SK-N-SH treated with all-trans-retinoic acid at 6 μM for 48 hours (cell line): ENCODE results near the gene GIMAP1.

Source experiments
- ATAC-seq: fragments of 200-7000 bp; cut with Tn5 transposase; 3 replicates; pipeline ENCODE4 v1.9.1; 2020; ENCODE audit warnings: mild to moderate bottlenecking, moderate library complexity
- ARNTL ChIP-seq: fragments of 450-650 bp; formaldehyde crosslinking; IDR thresholded peaks from 2 replicates; pipeline ENCODE4 v1.5.0; 2020; ENCODE audit warnings: low read depth, mild to moderate bottlenecking, moderate library complexity, borderline replicate concordance
- BACH2 ChIP-seq: fragments of 250-450 bp; sonication (Bioruptor Pico); IDR thresholded peaks from 2 replicates; pipeline ENCODE4 v1.9.0; 2021; ENCODE audit warnings: mild to moderate bottlenecking, borderline replicate concordance
- CSDC2 ChIP-seq: fragments of 250-450 bp; sonication (Bioruptor Pico); IDR thresholded peaks from 2 replicates; pipeline ENCODE4 v1.5.0; 2020; ENCODE audit warnings: mild to moderate bottlenecking, moderate library complexity
- ESRRG ChIP-seq: fragments of 250-450 bp; sonication (Bioruptor Pico); IDR thresholded peaks from 2 replicates; pipeline ENCODE4 v1.6.1; 2021; ENCODE audit warnings: mild to moderate bottlenecking
- GLIS3 ChIP-seq: fragments of 250-450 bp; sonication (Bioruptor Pico); IDR thresholded peaks from 2 replicates; pipeline ENCODE4 v1.5.0; 2020; ENCODE audit warnings: mild to moderate bottlenecking, moderate library complexity
- ISL1 ChIP-seq: fragments of 250-450 bp; sonication (Bioruptor Pico); IDR thresholded peaks from 2 replicates; pipeline ENCODE4 v2.1.2; 2022; ENCODE audit warnings: mild to moderate bottlenecking, moderate library complexity
- OSR1 ChIP-seq: fragments of 250-450 bp; sonication (Bioruptor Pico); IDR thresholded peaks from 2 replicates; pipeline ENCODE4 v1.8.0; 2022; ENCODE audit warnings: moderate library complexity, mild to moderate bottlenecking, inconsistent platforms
- POU6F1 ChIP-seq: fragments of 250-450 bp; sonication (Bioruptor Pico); IDR thresholded peaks from 2 replicates; pipeline ENCODE4 v1.8.0; 2021; ENCODE audit warnings: low read depth, mild to moderate bottlenecking, moderate library complexity, borderline replicate concordance
- PPARA ChIP-seq: fragments of 250-450 bp; sonication (Bioruptor Pico); IDR thresholded peaks from 2 replicates; pipeline ENCODE4 v1.5.0; 2020; ENCODE audit warnings: mild to moderate bottlenecking, borderline replicate concordance
- SNAI2 ChIP-seq: fragments of 250-450 bp; sonication (Bioruptor Pico); IDR thresholded peaks from 2 replicates; pipeline ENCODE4 v1.5.0; 2020; ENCODE audit warnings: mild to moderate bottlenecking, moderate library complexity
- TCF4 ChIP-seq: fragments of 250-450 bp; sonication (Bioruptor Pico); IDR thresholded peaks from 2 replicates; pipeline ENCODE4 v1.8.0; 2021; ENCODE audit warnings: mild to moderate bottlenecking, moderate library complexity, borderline replicate concordance
- TOX ChIP-seq: fragments of 250-450 bp; sonication (Bioruptor Pico); IDR thresholded peaks from 2 replicates; pipeline ENCODE4 v1.8.0; 2021; ENCODE audit warnings: mild to moderate bottlenecking, moderate library complexity, borderline replicate concordance
- TSHZ2 ChIP-seq: fragments of 250-450 bp; sonication (Bioruptor Pico); IDR thresholded peaks from 2 replicates; pipeline ENCODE4 v1.5.0; 2020; ENCODE audit warnings: mild to moderate bottlenecking, moderate library complexity
- ZFP3 ChIP-seq: fragments of 250-450 bp; sonication (Bioruptor Pico); IDR thresholded peaks from 2 replicates; pipeline ENCODE4 v1.5.0; 2020; ENCODE audit warnings: mild to moderate bottlenecking, moderate library complexity
- ZFP30 ChIP-seq: fragments of 450-650 bp; formaldehyde crosslinking; IDR thresholded peaks from 2 replicates; pipeline ENCODE4 v1.5.0; 2022; ENCODE audit warnings: mild to moderate bottlenecking, moderate library complexity
- ZNF70 ChIP-seq: fragments of 450-650 bp; formaldehyde crosslinking; IDR thresholded peaks from 2 replicates; pipeline ENCODE4 v1.5.0; 2020; ENCODE audit warnings: mild to moderate bottlenecking, moderate library complexity
- TF ChIP-seq, protein P1 (sequence below): fragments of 250-450 bp; sonication (Bioruptor Pico); IDR thresholded peaks from 2 replicates; pipeline ENCODE4 v1.5.1; 2021; ENCODE audit warnings: mild to moderate bottlenecking, moderate library complexity

GIMAP1 gene

GRCh38 chr7:150717814-150718420 lies 1.5 kb downstream of the GIMAP1 start:
- no peak for ATAC-seq
- no peak for TF ChIP-seq TSHZ2
- TF ChIP-seq ZNF70 (CRISPR knock-in tag): no peak
- no peak for TF ChIP-seq SNAI2
- TF ChIP-seq POU6F1 (CRISPR knock-in tag): no peak
- TF ChIP-seq TOX (CRISPR knock-in tag): no peak
- no peak for TF ChIP-seq OSR1 (CRISPR knock-in tag)

- TF ChIP-seq CSDC2 (CRISPR knock-in tag): no peak
- TF ChIP-seq, protein P1, sequence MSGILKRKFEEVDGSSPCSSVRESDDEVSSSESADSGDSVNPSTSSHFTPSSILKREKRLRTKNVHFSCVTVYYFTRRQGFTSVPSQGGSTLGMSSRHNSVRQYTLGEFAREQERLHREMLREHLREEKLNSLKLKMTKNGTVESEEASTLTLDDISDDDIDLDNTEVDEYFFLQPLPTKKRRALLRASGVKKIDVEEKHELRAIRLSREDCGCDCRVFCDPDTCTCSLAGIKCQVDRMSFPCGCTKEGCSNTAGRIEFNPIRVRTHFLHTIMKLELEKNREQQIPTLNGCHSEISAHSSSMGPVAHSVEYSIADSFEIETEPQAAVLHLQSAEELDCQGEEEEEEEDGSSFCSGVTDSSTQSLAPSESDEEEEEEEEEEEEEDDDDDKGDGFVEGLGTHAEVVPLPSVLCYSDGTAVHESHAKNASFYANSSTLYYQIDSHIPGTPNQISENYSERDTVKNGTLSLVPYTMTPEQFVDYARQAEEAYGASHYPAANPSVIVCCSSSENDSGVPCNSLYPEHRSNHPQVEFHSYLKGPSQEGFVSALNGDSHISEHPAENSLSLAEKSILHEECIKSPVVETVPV (CRISPR knock-in tag): no peak
- TF ChIP-seq TSHZ2: no peak
- TF ChIP-seq ZFP3 (CRISPR knock-in tag): no peak
- no peak for TF ChIP-seq TCF4 (CRISPR knock-in tag)
- TF ChIP-seq TOX (CRISPR knock-in tag): no peak
- no peak for TF ChIP-seq POU6F1 (CRISPR knock-in tag)
- no peak for TF ChIP-seq SNAI2
- no peak for TF ChIP-seq OSR1 (CRISPR knock-in tag)
- no peak for TF ChIP-seq ARNTL
- TF ChIP-seq PPARA (CRISPR knock-in tag): no peak
- no peak for TF ChIP-seq ISL1 (CRISPR knock-in tag)
- TF ChIP-seq BACH2 (CRISPR knock-in tag): no peak
- no peak for ATAC-seq
These were observed 3.0 kb downstream of the GIMAP1 start for GRCh38 chr7:150719436-150719835.

DNA sequence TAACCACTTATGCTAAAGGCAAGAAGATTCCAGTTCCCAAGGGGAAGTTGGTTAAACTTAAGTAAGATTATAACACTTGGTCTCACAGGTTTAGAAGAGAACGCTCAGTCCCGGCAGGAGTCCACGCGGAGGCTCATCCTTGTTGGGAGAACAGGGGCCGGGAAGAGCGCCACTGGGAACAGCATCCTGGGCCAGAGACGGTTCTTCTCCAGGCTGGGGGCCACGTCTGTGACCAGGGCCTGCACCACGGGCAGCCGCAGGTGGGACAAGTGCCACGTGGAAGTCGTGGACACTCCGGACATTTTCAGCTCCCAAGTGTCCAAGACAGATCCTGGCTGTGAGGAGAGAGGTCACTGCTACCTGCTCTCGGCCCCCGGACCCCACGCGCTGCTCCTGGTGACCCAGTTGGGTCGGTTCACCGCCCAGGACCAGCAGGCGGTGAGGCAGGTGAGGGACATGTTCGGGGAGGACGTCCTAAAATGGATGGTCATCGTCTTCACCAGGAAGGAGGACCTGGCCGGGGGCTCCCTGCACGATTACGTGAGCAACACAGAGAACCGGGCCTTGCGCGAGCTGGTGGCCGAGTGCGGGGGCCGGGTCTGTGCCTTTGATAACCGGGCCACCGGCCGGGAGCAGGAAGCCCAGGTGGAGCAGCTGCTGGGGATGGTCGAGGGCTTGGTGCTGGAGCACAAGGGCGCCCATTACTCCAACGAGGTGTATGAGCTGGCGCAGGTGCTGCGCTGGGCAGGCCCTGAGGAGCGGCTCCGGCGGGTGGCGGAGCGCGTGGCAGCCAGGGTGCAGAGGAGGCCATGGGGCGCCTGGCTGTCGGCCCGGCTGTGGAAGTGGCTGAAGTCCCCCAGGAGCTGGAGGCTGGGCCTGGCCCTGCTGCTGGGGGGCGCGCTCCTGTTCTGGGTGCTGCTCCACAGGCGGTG lies 3.8 kb downstream of the GIMAP1 start:
- ATAC-seq: peak; percentile 29
- TF ChIP-seq ZFP30 (CRISPR knock-in tag) (no peak), TOX (CRISPR knock-in tag) (no peak), TCF4 (CRISPR knock-in tag) (no peak), TSHZ2 (no peak), GLIS3 (CRISPR knock-in tag) (no peak), ESRRG (CRISPR knock-in tag) (no peak), BACH2 (CRISPR knock-in tag) (no peak), PPARA (CRISPR knock-in tag) (no peak), SNAI2 (no peak), OSR1 (CRISPR knock-in tag) (no peak)
- TF ChIP-seq, protein P1 (CRISPR knock-in tag): no peak
